PC-3 (cell line): ENCODE measurements around the gene ATF6B. TPM values are rescaled to one million over a fixed set of nuclear protein-coding genes. Genes with fewer than 3 reads are reported as not detected.

ENCODE experiments used
- ATAC-seq: fragments of 200-7000 bp; cut with Tn5 transposase; 2 replicates; pipeline ENCODE4 v1.9.1; 2020; ENCODE audit warnings: mild to moderate bottlenecking, moderate library complexity
- BruUV-seq: library from RNA; stranded (reverse); fragments of 400-500 nt; replicated peaks from 2 replicates; lab custom pipeline; 2021; lab: Mats Ljungman, UMichigan
- CTCF ChIA-PET: fragments of 300-600 bp; sonication (Branson Sonifier 250); formaldehyde crosslinking; loops from one replicate; lab custom pipeline; 2022; ENCODE audit warnings: antibody characterized with exemption; lab: Charles Lee
- POLR2A ChIA-PET: fragments of 300-600 bp; sonication (Branson Sonifier 250); formaldehyde crosslinking; loops from one replicate; lab custom pipeline; 2022; ENCODE audit warnings: antibody characterized with exemption; ENCODE audit not compliant: unreplicated experiment; lab: Charles Lee
- DNase-seq: peaks from one replicate; pipeline ENCODE4 v3.0.0-alpha.2; 2015
- H2AFZ ChIP-seq: fragments of 300-600 bp; sonication (generic); 2 replicates; pipeline ENCODE4 v1.6.0; 2016; ENCODE audit warnings: antibody characterized with exemption, low read length
- H3F3A ChIP-seq: fragments of 300-600 bp; sonication (generic); one replicate; pipeline ENCODE4 v1.6.0; 2017; ENCODE audit warnings: antibody characterized with exemption, low read length, control low read depth, mild to moderate bottlenecking; ENCODE audit not compliant: unreplicated experiment
- H3K27ac ChIP-seq: fragments of 300-600 bp; sonication (generic); 2 replicates; pipeline ENCODE4 v1.5.1; 2016; ENCODE audit warnings: mild to moderate bottlenecking, low read length
- H3K27me3 ChIP-seq: fragments of 300-600 bp; sonication (generic); 2 replicates; pipeline ENCODE4 v1.6.1; 2016; ENCODE audit warnings: low read length, mixed read lengths
- H3K36me3 ChIP-seq: fragments of 300-600 bp; sonication (generic); 2 replicates; pipeline ENCODE4 v1.6.1; 2016; ENCODE audit warnings: low read depth, mixed run types, low read length, mixed read lengths
- H3K4me1 ChIP-seq: fragments of 300-600 bp; sonication (generic); 2 replicates; pipeline ENCODE4 v1.5.1; 2016; ENCODE audit warnings: low read length; ENCODE audit not compliant: insufficient read depth
- H3K4me2 ChIP-seq: fragments of 300-600 bp; sonication (generic); 2 replicates; pipeline ENCODE4 v1.6.0; 2016; ENCODE audit warnings: low read length
- H3K4me3 ChIP-seq: fragments of 300-600 bp; sonication (generic); 2 replicates; pipeline ENCODE4 v1.5.1; 2016; ENCODE audit warnings: mild to moderate bottlenecking, low read length, mixed read lengths
- H3K79me2 ChIP-seq: fragments of 300-600 bp; sonication (generic); 2 replicates; pipeline ENCODE4 v1.6.1; 2017; ENCODE audit warnings: low read length, mixed read lengths
- H3K9ac ChIP-seq: fragments of 300-600 bp; sonication (generic); 2 replicates; pipeline ENCODE4 v1.6.0; 2016; ENCODE audit warnings: mild to moderate bottlenecking, low read length
- H3K9me2 ChIP-seq: fragments of 300-600 bp; sonication (generic); replicated peaks from 2 replicates; pipeline ENCODE4 v1.6.1; 2016; ENCODE audit warnings: mixed run types, low read length, mixed read lengths
- H3K9me3 ChIP-seq: fragments of 300-600 bp; sonication (generic); 2 replicates; pipeline ENCODE4 v1.6.1; 2016; ENCODE audit warnings: low read length, mixed read lengths
- H4K20me1 ChIP-seq: fragments of 300-600 bp; sonication (generic); 2 replicates; pipeline ENCODE4 v1.6.1; 2016; ENCODE audit warnings: low read length, mixed read lengths
- CTCF ChIP-seq: fragments of 300-600 bp; sonication (generic); conservative IDR thresholded peaks from 2 replicates; pipeline ENCODE4 v1.5.1; 2017; ENCODE audit warnings: antibody characterized with exemption, low read depth, mild to moderate bottlenecking, low read length
- EZH2 ChIP-seq: fragments of 300-600 bp; sonication (generic); IDR thresholded peaks from one replicate; pipeline ENCODE4 v1.6.1; 2017; ENCODE audit warnings: antibody characterized with exemption, mild to moderate bottlenecking, low read length; ENCODE audit not compliant: unreplicated experiment
- EZH2phosphoT487 ChIP-seq: fragments of 300-600 bp; sonication (generic); IDR thresholded peaks from 2 replicates; pipeline ENCODE4 v1.6.1; 2018; ENCODE audit warnings: mild to moderate bottlenecking, antibody characterized with exemption, low read length, borderline replicate concordance
- intact Hi-C: fragments of 100-400 bp; cut with micrococcal nuclease; formaldehyde crosslinking; loops from 2 replicates; pipeline ENCODE4 v1.9.0; 2023
- total RNA-seq: library from RNA; depleted of rRNA; stranded (reverse); fragments of >200 nt; gene quantifications from 2 replicates; pipeline ENCODE4 v1.2.3, GENCODE V29; 2014

Gene ATF6B
- total RNA-seq, 1 experiment from 2014 or later: 33.4 TPM

DNA sequence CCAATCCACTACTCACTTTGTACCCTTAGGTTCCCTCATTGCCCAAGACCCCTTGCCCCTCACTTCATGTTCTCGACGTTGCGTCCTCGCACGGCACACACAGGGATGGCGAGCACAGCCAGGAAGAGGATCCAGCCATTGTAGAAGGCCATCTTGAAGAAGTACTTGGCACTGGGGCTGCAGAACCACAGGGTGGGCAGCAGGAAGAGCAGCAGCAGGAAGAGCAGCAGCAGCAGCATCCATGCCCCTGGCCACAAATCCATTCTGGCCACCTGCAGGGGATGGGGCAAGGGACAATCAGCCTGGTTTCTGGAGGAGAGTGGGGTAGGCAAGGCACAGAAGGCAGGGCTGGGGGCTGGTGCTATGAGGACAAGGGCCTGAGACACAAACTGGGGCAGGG lies 43.2 kb upstream of the ATF6B start:
- H3K27ac ChIP-seq: no peak overlapping the region
- H3K27me3 ChIP-seq: no peaks in the 10 kb centered on the region
- no peak overlapping the region for H3K4me3 ChIP-seq
- H3K79me2 ChIP-seq: peaks cover 21% of the 10 kb centered on the region
- no TSS peak for BruUV-seq
- CTCF ChIA-PET: no interaction called here
- POLR2A ChIA-PET: no interaction called here
- H3K4me1 ChIP-seq: peaks cover 11% of the 10 kb centered on the region
- TF ChIP-seq CTCF (no peak), EZH2 (no peak), EZH2phosphoT487 (no peak)
- H3K4me2 ChIP-seq: no peak overlapping the region
- no peaks in the 10 kb centered on the region for H4K20me1 ChIP-seq
- no peak overlapping the region for H2AFZ ChIP-seq
- no peaks in the 10 kb centered on the region for H3K9me2 ChIP-seq
- ATAC-seq (no peak), DNase-seq (no peak)
- no peaks in the 10 kb centered on the region for H3F3A ChIP-seq
- H3K9me3 ChIP-seq: no peaks in the 10 kb centered on the region
- H3K36me3 ChIP-seq: peaks cover 16% of the 10 kb centered on the region; the same call in 1 of the 2 replicates
- H3K9ac ChIP-seq: no peak overlapping the region
- intact Hi-C loops: no loop called here

DNA sequence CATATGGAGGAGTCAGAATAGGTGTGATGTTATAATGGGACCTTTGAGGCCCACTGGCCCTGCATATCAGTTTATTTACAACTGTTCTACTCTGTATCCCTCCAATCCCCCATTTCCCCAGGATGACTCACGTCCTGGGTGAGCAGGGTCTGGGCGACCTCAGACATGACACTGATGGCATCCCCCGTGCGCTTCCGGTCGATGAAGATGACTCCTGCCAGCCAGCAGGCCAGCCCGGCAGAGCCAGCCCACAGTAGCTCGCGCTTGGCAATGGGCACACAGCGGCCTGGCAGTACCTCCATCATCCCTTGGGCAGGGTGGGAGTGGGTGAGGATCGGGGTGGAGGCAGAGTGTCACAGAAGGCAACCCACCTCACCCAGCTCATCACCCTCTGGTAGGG lies 42.2 kb upstream of the ATF6B start:
- H2AFZ ChIP-seq: no peak overlapping the region

More for the DNA sequence above, 42.2 kb upstream of the ATF6B start:
- POLR2A ChIA-PET: no interaction called here
- Histone ChIP-seq H3K27me3 (no peaks in the 10 kb centered on the region), H3K4me3 (no peak overlapping the region), H3K9ac (no peak overlapping the region), H3F3A (no peaks in the 10 kb centered on the region), H3K4me2 (no peak overlapping the region), H3K79me2 (peaks cover 16% of the 10 kb centered on the region), H3K27ac (no peak overlapping the region), H3K9me2 (no peaks in the 10 kb centered on the region), H3K4me1 (peaks cover 9% of the 10 kb centered on the region; the same call in 1 of the 2 replicates), H3K36me3 (peaks cover 16% of the 10 kb centered on the region; the same call in 1 of the 2 replicates), H3K9me3 (no peaks in the 10 kb centered on the region), H4K20me1 (no peaks in the 10 kb centered on the region)
- intact Hi-C loops: no loop called here
- CTCF ChIA-PET: no interaction called here
- DNase-seq (no peak), ATAC-seq (no peak)
- BruUV-seq: no TSS peak
- TF ChIP-seq EZH2phosphoT487 (no peak), CTCF (no peak), EZH2 (no peak)
